ENCODE data around the gene CRTAC1. TPM values are rescaled to one million over a fixed set of nuclear protein-coding genes. Genes with fewer than 3 reads are reported as not detected.

Gene CRTAC1
- total and polyA plus RNA-seq, 9 of the 15 experiments (the other 6 are each of a cell fraction or from before 2014, with no cell fraction given) = not detected

GRCh38 chr10:98041352-98042043 lies 11.1 kb upstream of the CRTAC1 start (continued):
- TF ChIP-seq E4F1 (CRISPR knock-in tag; IDR thresholded peaks at IDR 0.05; ENCODE audit: borderline replicate concordance) = no peak
- peak; percentile 46; the same call in 1 of the 2 replicates for TF ChIP-seq REST (IDR thresholded peaks at IDR 0.05; ENCODE audit: borderline replicate concordance)
- no peak for TF ChIP-seq REST (CRISPR knock-in tag; IDR thresholded peaks at IDR 0.05; ENCODE audit: low read depth)
- TF ChIP-seq ZBED1 (IDR thresholded peaks at IDR 0.05) = no peak
- TF ChIP-seq ZNF165 (CRISPR knock-in tag; IDR thresholded peaks at IDR 0.05; ENCODE audit: borderline replicate concordance) = no peak
- TF ChIP-seq TRIM24 (IDR thresholded peaks at IDR 0.05) = no peak
- no peak for TF ChIP-seq GATA2 (CRISPR knock-in tag; IDR thresholded peaks at IDR 0.05)
- no peak for TF ChIP-seq PML (IDR thresholded peaks at IDR 0.05; ENCODE audit: low read length)
- 0 out of 2 replicates have a peak, but pooled peaks have one; percentile 43 for TF ChIP-seq ESRRA (IDR thresholded peaks at IDR 0.05; ENCODE audit: borderline replicate concordance, low read depth)
- no peak for TF ChIP-seq ZNF408 (CRISPR knock-in tag; IDR thresholded peaks at IDR 0.05; ENCODE audit: low read depth)
- TF ChIP-seq SMC3 (conservative IDR thresholded peaks at IDR 0.05; ENCODE audit: insufficient read depth, low read depth, low read length) = peak; percentile 54; the same call in 1 of the 2 replicates
